ENCODE results near the gene MAGEF1.

DNA sequence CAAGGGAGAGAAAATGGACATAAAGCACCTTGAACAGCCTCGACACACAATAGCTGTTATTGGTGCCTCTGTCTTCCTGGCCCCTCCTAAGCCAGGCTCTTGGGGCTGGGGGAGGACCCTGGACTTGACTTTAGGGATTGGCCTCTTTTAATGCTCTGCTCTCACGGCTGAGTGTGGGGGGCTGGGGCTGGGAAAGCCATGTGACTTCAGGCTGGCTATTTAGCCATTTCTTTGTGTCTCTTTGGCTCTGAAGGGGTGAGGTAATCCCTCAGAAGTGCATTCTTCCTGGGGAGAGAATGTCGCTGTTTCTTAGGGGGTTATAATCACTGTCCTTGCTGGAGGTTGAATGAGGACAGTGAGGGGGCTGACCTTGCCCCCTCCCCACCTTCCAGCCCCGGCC lies 26.2 kb downstream of the MAGEF1 start:
- TF ChIP-seq, protein P1, sequence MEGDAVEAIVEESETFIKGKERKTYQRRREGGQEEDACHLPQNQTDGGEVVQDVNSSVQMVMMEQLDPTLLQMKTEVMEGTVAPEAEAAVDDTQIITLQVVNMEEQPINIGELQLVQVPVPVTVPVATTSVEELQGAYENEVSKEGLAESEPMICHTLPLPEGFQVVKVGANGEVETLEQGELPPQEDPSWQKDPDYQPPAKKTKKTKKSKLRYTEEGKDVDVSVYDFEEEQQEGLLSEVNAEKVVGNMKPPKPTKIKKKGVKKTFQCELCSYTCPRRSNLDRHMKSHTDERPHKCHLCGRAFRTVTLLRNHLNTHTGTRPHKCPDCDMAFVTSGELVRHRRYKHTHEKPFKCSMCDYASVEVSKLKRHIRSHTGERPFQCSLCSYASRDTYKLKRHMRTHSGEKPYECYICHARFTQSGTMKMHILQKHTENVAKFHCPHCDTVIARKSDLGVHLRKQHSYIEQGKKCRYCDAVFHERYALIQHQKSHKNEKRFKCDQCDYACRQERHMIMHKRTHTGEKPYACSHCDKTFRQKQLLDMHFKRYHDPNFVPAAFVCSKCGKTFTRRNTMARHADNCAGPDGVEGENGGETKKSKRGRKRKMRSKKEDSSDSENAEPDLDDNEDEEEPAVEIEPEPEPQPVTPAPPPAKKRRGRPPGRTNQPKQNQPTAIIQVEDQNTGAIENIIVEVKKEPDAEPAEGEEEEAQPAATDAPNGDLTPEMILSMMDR (IDR thresholded peaks at IDR 0.05 in 2 of 3, conservative IDR thresholded peaks at IDR 0.05 in 1 of 3; ENCODE audit: control insufficient read depth in 2 of 3, extremely low read depth in 1 of 3, insufficient read depth in 1 of 3, low read depth in 3 of 3, low read length in 3 of 3) = no peak
- TF ChIP-seq PAX5 (IDR thresholded peaks at IDR 0.05; ENCODE audit: borderline replicate concordance, low read depth, low read length) (no peak), EZH2 (IDR thresholded peaks at IDR 0.05; ENCODE audit: borderline replicate concordance, control insufficient read depth, low read depth, low read length) (no peak), ESRRA (IDR thresholded peaks at IDR 0.05; ENCODE audit: low read length) (no peak), EP300 (IDR thresholded peaks at IDR 0.05; ENCODE audit: borderline replicate concordance in 1 of 2, control insufficient read depth in 1 of 2, low read depth in 2 of 2, low read length in 2 of 2) (no peak), POLR2A (IDR thresholded peaks at IDR 0.05; ENCODE audit: low read depth, low read length) (no peak), TAF1 (IDR thresholded peaks at IDR 0.05; ENCODE audit: borderline replicate concordance, low read depth, low read length) (no peak), MYC (IDR thresholded peaks at IDR 0.05; ENCODE audit: insufficient read depth, insufficient read length, insufficient replicate concordance, low read length, severe bottlenecking) (no peak)
- TF ChIP-seq, protein P2, sequence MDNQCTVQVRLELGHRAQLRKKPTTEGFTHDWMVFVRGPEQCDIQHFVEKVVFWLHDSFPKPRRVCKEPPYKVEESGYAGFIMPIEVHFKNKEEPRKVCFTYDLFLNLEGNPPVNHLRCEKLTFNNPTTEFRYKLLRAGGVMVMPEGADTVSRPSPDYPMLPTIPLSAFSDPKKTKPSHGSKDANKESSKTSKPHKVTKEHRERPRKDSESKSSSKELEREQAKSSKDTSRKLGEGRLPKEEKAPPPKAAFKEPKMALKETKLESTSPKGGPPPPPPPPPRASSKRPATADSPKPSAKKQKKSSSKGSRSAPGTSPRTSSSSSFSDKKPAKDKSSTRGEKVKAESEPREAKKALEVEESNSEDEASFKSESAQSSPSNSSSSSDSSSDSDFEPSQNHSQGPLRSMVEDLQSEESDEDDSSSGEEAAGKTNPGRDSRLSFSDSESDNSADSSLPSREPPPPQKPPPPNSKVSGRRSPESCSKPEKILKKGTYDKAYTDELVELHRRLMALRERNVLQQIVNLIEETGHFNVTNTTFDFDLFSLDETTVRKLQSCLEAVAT (IDR thresholded peaks at IDR 0.05) = no peak
- TF ChIP-seq, protein P3, sequence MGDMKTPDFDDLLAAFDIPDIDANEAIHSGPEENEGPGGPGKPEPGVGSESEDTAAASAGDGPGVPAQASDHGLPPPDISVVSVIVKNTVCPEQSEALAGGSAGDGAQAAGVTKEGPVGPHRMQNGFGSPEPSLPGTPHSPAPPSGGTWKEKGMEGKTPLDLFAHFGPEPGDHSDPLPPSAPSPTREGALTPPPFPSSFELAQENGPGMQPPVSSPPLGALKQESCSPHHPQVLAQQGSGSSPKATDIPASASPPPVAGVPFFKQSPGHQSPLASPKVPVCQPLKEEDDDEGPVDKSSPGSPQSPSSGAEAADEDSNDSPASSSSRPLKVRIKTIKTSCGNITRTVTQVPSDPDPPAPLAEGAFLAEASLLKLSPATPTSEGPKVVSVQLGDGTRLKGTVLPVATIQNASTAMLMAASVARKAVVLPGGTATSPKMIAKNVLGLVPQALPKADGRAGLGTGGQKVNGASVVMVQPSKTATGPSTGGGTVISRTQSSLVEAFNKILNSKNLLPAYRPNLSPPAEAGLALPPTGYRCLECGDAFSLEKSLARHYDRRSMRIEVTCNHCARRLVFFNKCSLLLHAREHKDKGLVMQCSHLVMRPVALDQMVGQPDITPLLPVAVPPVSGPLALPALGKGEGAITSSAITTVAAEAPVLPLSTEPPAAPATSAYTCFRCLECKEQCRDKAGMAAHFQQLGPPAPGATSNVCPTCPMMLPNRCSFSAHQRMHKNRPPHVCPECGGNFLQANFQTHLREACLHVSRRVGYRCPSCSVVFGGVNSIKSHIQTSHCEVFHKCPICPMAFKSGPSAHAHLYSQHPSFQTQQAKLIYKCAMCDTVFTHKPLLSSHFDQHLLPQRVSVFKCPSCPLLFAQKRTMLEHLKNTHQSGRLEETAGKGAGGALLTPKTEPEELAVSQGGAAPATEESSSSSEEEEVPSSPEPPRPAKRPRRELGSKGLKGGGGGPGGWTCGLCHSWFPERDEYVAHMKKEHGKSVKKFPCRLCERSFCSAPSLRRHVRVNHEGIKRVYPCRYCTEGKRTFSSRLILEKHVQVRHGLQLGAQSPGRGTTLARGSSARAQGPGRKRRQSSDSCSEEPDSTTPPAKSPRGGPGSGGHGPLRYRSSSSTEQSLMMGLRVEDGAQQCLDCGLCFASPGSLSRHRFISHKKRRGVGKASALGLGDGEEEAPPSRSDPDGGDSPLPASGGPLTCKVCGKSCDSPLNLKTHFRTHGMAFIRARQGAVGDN (IDR thresholded peaks at IDR 0.05) = no peak
- TF ChIP-seq, protein P4, sequence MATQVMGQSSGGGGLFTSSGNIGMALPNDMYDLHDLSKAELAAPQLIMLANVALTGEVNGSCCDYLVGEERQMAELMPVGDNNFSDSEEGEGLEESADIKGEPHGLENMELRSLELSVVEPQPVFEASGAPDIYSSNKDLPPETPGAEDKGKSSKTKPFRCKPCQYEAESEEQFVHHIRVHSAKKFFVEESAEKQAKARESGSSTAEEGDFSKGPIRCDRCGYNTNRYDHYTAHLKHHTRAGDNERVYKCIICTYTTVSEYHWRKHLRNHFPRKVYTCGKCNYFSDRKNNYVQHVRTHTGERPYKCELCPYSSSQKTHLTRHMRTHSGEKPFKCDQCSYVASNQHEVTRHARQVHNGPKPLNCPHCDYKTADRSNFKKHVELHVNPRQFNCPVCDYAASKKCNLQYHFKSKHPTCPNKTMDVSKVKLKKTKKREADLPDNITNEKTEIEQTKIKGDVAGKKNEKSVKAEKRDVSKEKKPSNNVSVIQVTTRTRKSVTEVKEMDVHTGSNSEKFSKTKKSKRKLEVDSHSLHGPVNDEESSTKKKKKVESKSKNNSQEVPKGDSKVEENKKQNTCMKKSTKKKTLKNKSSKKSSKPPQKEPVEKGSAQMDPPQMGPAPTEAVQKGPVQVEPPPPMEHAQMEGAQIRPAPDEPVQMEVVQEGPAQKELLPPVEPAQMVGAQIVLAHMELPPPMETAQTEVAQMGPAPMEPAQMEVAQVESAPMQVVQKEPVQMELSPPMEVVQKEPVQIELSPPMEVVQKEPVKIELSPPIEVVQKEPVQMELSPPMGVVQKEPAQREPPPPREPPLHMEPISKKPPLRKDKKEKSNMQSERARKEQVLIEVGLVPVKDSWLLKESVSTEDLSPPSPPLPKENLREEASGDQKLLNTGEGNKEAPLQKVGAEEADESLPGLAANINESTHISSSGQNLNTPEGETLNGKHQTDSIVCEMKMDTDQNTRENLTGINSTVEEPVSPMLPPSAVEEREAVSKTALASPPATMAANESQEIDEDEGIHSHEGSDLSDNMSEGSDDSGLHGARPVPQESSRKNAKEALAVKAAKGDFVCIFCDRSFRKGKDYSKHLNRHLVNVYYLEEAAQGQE (IDR thresholded peaks at IDR 0.05; ENCODE audit: low read depth, low read length) = no peak

Measured in GM12878 (cell line).